CD14-positive monocyte (primary cell): ENCODE data around the gene FAM170B. TPM values are rescaled to one million over a fixed set of nuclear protein-coding genes. Genes with fewer than 3 reads are reported as not detected.
A peak's percentile ranks its signal among the peaks of the same experiment; 100 is the strongest.

Experiments
- DNase-seq, 3 donors: peaks; one replicate each; pipeline ENCODE4 v3.0.0-alpha.2; 2011 to 2022
- H2AFZ ChIP-seq: 2 replicates; pipeline ENCODE4 v1.6.0; 2012; ENCODE audit warnings: mild to moderate bottlenecking, low read depth, low read length, inconsistent platforms; ENCODE audit not compliant: insufficient read depth, poor library complexity, severe bottlenecking
- H3K27ac ChIP-seq, 2 donors: 1 replicate in 1 of 2; 2 replicates in 1 of 2; pipeline ENCODE4 v1.5.1; 2012 to 2013; ENCODE audit warnings: low read length in 2 of 2, control low read depth in 1 of 2, inconsistent platforms in 1 of 2, low read depth in 1 of 2, mild to moderate bottlenecking in 1 of 2
- H3K27me3 ChIP-seq, 2 donors: one replicate each; pipeline versions ENCODE4 v1.6.0 to v1.6.1; 2011 to 2013; ENCODE audit warnings: low read length in 2 of 2; ENCODE audit not compliant: control insufficient read depth in 2 of 2, insufficient read depth in 2 of 2
- H3K36me3 ChIP-seq, 2 donors: replicated peaks in 1 of 2; 1 replicate in 1 of 2; 2 replicates in 1 of 2; pipeline versions ENCODE4 v1.5.1 to v1.6.1; 2012 to 2013; ENCODE audit warnings: low read length in 2 of 2, control low read depth in 1 of 2, inconsistent platforms in 1 of 2, mild to moderate bottlenecking in 1 of 2; ENCODE audit not compliant: insufficient read depth in 2 of 2, control insufficient read depth in 1 of 2
- H3K4me1 ChIP-seq, 2 donors: 1 replicate in 1 of 2; 2 replicates in 1 of 2; pipeline versions ENCODE4 v1.5.1 to v1.6.1; 2012 to 2013; ENCODE audit warnings: low read length in 2 of 2, control low read depth in 1 of 2, inconsistent platforms in 1 of 2, mild to moderate bottlenecking in 1 of 2, moderate library complexity in 1 of 2; ENCODE audit not compliant: insufficient read depth in 2 of 2, control insufficient read depth in 1 of 2
- H3K4me2 ChIP-seq: replicated peaks from 2 replicates; pipeline ENCODE3; 2012; ENCODE audit warnings: low read length, moderate library complexity, mild to moderate bottlenecking; ENCODE audit not compliant: poor library complexity, severe bottlenecking; ENCODE audit errors: extremely low read depth
- H3K4me3 ChIP-seq, 3 experiments: fragments of 200-600 bp in 1 of 3; sonication (generic) in 1 of 3; replicated peaks in 1 of 3; 1 replicate in 2 of 3; 2 replicates in 1 of 3; pipeline ENCODE4 v1.5.1; 2011 to 2013; ENCODE audit warnings: low read length in 3 of 3, mild to moderate bottlenecking in 3 of 3, control low read depth in 2 of 3, low read depth in 2 of 3, inconsistent platforms in 1 of 3, moderate library complexity in 1 of 3
- H3K79me2 ChIP-seq: 2 replicates; pipeline ENCODE4 v1.6.0; 2012; ENCODE audit warnings: mild to moderate bottlenecking, control low read depth, inconsistent platforms, low read length, moderate library complexity; ENCODE audit not compliant: insufficient read depth
- H3K9ac ChIP-seq: 2 replicates; pipeline ENCODE4 v1.6.0; 2017; ENCODE audit warnings: low read length, mild to moderate bottlenecking; ENCODE audit not compliant: insufficient read depth, poor library complexity, severe bottlenecking
- H3K9me3 ChIP-seq, 2 donors: replicated peaks in 1 of 2; 1 replicate in 1 of 2; 2 replicates in 1 of 2; pipeline versions ENCODE4 v1.5.1 to v1.6.1; 2012 to 2013; ENCODE audit warnings: low read length in 2 of 2, control low read depth in 1 of 2; ENCODE audit not compliant: control insufficient read depth in 1 of 2, insufficient read depth in 1 of 2
- H4K20me1 ChIP-seq: 2 replicates; pipeline ENCODE4 v1.6.0; 2012; ENCODE audit warnings: mild to moderate bottlenecking, low read length, control low read depth, moderate library complexity; ENCODE audit not compliant: insufficient read depth
- H3K27ac Mint-ChIP-seq, 7 donors: one replicate each; pipeline ENCODE4 v1.8.0; 2020; ENCODE audit warnings: mild to moderate bottlenecking in 7 of 7, mixed read lengths in 7 of 7, moderate library complexity in 6 of 7, inconsistent platforms in 2 of 7
- H3K27me3 Mint-ChIP-seq, 3 donors: one replicate each; pipeline ENCODE4 v1.8.0; 2021 to 2022; ENCODE audit warnings: low read depth in 3 of 3, mild to moderate bottlenecking in 3 of 3, mixed read lengths in 3 of 3, moderate library complexity in 3 of 3, inconsistent platforms in 1 of 3
- H3K36me3 Mint-ChIP-seq, 2 donors: one replicate each; pipeline ENCODE4 v1.8.0; 2020; ENCODE audit warnings: mixed read lengths in 2 of 2, inconsistent platforms in 1 of 2, mild to moderate bottlenecking in 1 of 2
- H3K4me1 Mint-ChIP-seq: one replicate; pipeline ENCODE4 v1.8.0; 2020; ENCODE audit warnings: mild to moderate bottlenecking, mixed read lengths
- H3K4me3 Mint-ChIP-seq, 2 donors: one replicate each; pipeline ENCODE4 v1.8.0; 2020; ENCODE audit warnings: mild to moderate bottlenecking in 2 of 2, mixed read lengths in 2 of 2, moderate library complexity in 1 of 2
- H3K9me3 Mint-ChIP-seq, 7 donors: one replicate each; pipeline ENCODE4 v1.8.0; 2020 to 2022; ENCODE audit warnings: mixed read lengths in 7 of 7, mild to moderate bottlenecking in 6 of 7, moderate library complexity in 6 of 7, inconsistent platforms in 2 of 7
- CTCF ChIP-seq: fragments of 200-600 bp; IDR thresholded peaks from one replicate; pipeline ENCODE4 v1.8.0; 2022; ENCODE audit warnings: antibody characterized with exemption, mild to moderate bottlenecking
- WGBS: methylation state at CpG from one replicate; pipeline ENCODE4 v1.1.5; 2013; ENCODE audit warnings: missing lambda C conversion rate; ENCODE audit not compliant: insufficient coverage; 5-methylcytosine and 5-hydroxymethylcytosine counted together
- intact Hi-C, 2 donors: fragments of 100-400 bp; cut with micrococcal nuclease; formaldehyde crosslinking; loops; one replicate each; pipeline versions ENCODE4 v1.15.0 to v1.15.1; 2023
- polyA plus RNA-seq, 3 donors: library from polyadenylated mRNA; depleted of rRNA in 1 of 3; unstranded in 2 of 3; stranded (reverse) in 1 of 3; fragments of 300-500 nt in 2 of 3; fragments of >200 nt in 1 of 3; fragmentation: Illumina TruSeq in 2 of 3; gene quantifications; 1 replicate in 2 of 3; 2 replicates in 1 of 3; pipeline ENCODE4 v1.2.3, GENCODE V29; 2012 to 2021

The FAM170B gene
- polyA plus RNA-seq, 3 donors, result not detected

GRCh38 chr10:49107887-49108267 is 25.9 kb downstream of the FAM170B start:
- intact Hi-C loops, result loop anchor here in 1 of 2 donors (10.0 kb wide), 1 partner anchor 297 kb away; no protein-coding TSS in a partner anchor
- no peak overlapping the region for H3K27ac ChIP-seq
- H3K4me2 ChIP-seq, result no peak overlapping the region
- no peak overlapping the region for H3K27ac Mint-ChIP-seq
- H2AFZ ChIP-seq, result no peak overlapping the region
- no peaks in the 10 kb centered on the region for H3K79me2 ChIP-seq
- H3K4me3 Mint-ChIP-seq, result no peak overlapping the region
- DNase-seq, result no peak
- H3K9me3 ChIP-seq, result no peaks in the 10 kb centered on the region
- no peaks in the 10 kb centered on the region for H3K27me3 ChIP-seq
- peaks cover 8% of the 10 kb centered on the region for H3K4me1 Mint-ChIP-seq
- no peaks in the 10 kb centered on the region for H3K36me3 Mint-ChIP-seq
- WGBS, result 100% methylated on average over 4 of the region's 8 CpGs
- H3K4me3 ChIP-seq, result no peak overlapping the region
- H3K36me3 ChIP-seq, result no peaks in the 10 kb centered on the region
- H3K4me1 ChIP-seq, result no peaks in the 10 kb centered on the region
- no peaks in the 10 kb centered on the region for H3K9me3 Mint-ChIP-seq
- peaks cover 7 to 12% (median 9%) of the 10 kb centered on the region in 3 donors for H3K27me3 Mint-ChIP-seq
- H3K9ac ChIP-seq, result no peak overlapping the region
- TF ChIP-seq CTCF, result no peak
- H4K20me1 ChIP-seq, result no peaks in the 10 kb centered on the region

- H3K9ac ChIP-seq, result no peak overlapping the region
- no peak overlapping the region for H3K4me3 ChIP-seq
- peak overlapping the region in 1 of 2 donors; percentile 10 for H3K4me3 Mint-ChIP-seq
- no peak overlapping the region for H3K4me2 ChIP-seq
- intact Hi-C loops, result loop anchor here in 1 of 2 donors (10.0 kb wide), 1 partner anchor 298 kb away; no protein-coding TSS in a partner anchor
- H3K4me1 Mint-ChIP-seq, result peaks cover 8% of the 10 kb centered on the region
- H3K27me3 Mint-ChIP-seq, result peaks cover 7 to 12% (median 9%) of the 10 kb centered on the region in 3 donors
- no peaks in the 10 kb centered on the region for H3K79me2 ChIP-seq
- WGBS, result 99% methylated on average over 15 of the region's 17 CpGs
- TF ChIP-seq CTCF, result no peak
- no peak overlapping the region for H3K27ac ChIP-seq
- no peaks in the 10 kb centered on the region for H3K36me3 Mint-ChIP-seq
- no peaks in the 10 kb centered on the region for H3K27me3 ChIP-seq
- no peaks in the 10 kb centered on the region for H3K4me1 ChIP-seq
- no peaks in the 10 kb centered on the region for H3K9me3 ChIP-seq
- H3K9me3 Mint-ChIP-seq, result no peaks in the 10 kb centered on the region
- no peak for DNase-seq
- H4K20me1 ChIP-seq, result no peaks in the 10 kb centered on the region
- no peaks in the 10 kb centered on the region for H3K36me3 ChIP-seq
- peak overlapping the region in 1 of 7 donors; percentile 19 for H3K27ac Mint-ChIP-seq
- no peak overlapping the region for H2AFZ ChIP-seq
Observed at GRCh38 chr10:49107111-49107886, 26.5 kb downstream of the FAM170B start.
